HG03571 (cell line): ENCODE results near the gene EIF3F.

ENCODE experiments used
- ATAC-seq: cut with Tn5 transposase; IDR thresholded peaks from one replicate; pipeline ENCODE4 v1.9.1; 2021; ENCODE audit not compliant: unreplicated experiment

Gene EIF3F

GRCh38 chr11:8021920-8022319 lies 34.8 kb downstream of the EIF3F start:
- ATAC-seq, result no peak

GRCh38 chr11:8022876-8023275 lies 35.7 kb downstream of the EIF3F start:
- ATAC-seq, result no peak

- ATAC-seq, result no peak
Observed at GRCh38 chr11:8023831-8024555, 36.9 kb downstream of the EIF3F start.

DNA sequence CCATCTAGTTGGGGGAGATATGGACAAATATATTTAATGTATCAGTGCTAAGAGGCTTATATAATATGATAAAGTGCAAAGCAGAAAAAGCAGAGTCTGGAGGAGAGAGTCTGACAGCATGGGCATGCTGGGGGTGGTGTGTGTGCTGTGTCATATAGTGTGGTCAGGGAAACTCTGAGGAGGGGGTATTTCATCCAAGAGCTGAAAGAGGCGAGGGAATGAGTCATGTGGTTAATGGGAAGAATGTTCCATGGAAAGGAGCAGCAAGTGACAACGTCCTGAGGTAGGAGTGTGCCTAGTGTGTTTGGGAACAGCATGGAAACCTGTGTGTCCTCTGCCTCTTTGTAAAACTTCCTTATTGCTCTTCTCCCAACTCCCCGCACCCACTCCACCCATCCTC lies 38.0 kb downstream of the EIF3F start:
- no peak for ATAC-seq

DNA sequence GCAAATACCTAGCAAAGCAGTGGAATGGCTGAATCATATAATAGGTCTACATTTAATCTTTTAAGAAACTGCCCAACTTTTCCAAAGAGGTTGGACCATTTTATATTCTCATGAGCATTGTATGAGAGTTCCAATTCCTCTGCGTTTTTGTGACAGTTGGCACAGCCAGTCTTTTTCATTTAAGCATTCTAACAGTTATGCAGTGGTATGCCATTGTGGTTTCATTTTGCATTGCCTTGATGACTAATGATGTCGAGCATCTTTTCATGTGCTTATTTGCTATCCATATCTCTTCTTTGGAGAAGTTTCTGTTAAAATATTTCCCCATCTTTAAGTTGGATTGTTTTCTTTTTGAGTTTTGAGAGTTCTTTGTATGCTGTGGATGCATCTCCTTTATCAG lies 38.7 kb downstream of the EIF3F start:
- no peak for ATAC-seq

DNA sequence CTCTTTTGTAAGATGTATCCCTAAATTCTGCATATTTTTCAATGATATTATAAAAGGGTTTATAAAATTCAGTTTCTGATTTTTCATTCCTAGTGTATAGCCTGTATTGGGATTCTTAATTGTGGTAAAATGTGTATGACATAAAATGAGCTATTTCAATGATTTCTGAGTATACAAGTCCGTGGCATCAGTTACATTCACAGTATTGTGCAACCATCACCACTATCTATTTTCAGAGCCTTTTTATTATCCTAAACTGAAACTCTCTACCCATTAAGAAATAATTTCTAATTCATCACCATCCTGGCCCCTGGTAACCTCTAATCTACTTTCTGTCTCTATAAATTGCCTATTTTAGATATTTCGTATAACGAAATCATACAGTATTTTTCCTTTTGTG lies 39.8 kb downstream of the EIF3F start:
- no peak for ATAC-seq

- ATAC-seq, result no peak
Observed at GRCh38 chr11:8028766-8029165, 41.6 kb downstream of the EIF3F start.

GRCh38 chr11:8030526-8031247 lies 43.5 kb downstream of the EIF3F start:
- no peak for ATAC-seq

GRCh38 chr11:8031248-8032115 lies 44.3 kb downstream of the EIF3F start:
- no peak for ATAC-seq

DNA sequence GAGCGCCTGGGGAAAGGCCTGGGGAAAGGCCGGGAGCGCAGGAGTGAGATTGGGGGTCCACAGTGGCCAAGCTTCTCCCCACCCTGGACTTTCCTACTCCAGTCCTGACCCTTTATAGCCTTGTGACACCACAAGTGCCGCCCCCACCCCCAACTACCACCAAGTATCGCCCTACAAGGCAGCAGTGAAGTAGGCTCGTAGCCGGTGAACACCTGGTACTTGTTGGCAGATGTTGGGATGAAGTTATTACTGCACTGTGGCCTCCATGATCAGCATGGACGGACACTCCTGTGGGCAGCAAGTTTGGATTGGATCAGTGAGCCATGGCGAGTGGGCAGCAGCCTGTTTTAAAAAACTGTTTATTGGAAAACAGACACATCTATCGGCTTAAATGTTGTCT lies 45.0 kb downstream of the EIF3F start:
- ATAC-seq, result no peak

GRCh38 chr11:8032576-8033304 lies 45.6 kb downstream of the EIF3F start:
- no peak for ATAC-seq

DNA sequence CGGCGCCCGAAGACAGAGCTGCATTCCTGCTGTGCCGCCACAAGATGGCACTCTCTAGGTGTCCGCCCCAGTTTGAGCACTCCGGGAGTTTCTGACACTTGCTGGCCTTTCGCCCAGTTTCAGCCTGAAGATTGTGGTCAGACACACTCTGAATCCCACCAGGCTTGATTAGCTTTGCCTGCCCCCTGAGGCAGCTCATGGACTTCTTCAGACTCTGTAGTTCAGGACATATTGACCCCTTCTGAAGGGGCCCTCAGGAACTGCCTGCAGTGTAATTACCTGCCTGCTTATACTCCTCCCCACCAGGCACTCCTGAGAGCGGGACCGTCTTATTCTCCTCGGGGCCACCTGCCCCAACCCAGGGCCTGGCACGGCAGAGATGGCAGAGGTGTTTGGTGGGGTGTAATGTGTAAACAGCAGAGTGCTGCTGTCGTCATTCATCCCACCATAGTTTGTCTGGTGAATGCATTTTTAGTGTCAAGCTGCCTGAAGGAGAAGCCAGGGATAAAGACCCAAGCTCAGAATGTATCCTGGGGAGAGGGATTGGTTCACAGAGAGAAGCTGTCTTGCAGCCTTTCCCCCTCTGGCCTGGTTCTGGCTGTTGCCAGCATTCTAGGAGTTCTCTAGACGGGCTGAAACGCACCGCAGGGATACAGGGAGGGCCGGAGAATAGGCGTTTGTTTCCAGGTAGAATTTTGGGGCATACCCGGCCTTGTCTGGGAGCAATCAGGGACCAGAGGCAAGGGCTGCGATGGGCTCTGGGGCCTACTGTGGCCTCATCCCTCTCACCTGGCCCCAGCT lies 46.4 kb downstream of the EIF3F start:
- peak; percentile 60 for ATAC-seq

GRCh38 chr11:8034106-8034585 lies 47.0 kb downstream of the EIF3F start:
- no peak for ATAC-seq

GRCh38 chr11:8034604-8035190 lies 47.6 kb downstream of the EIF3F start:
- ATAC-seq, result no peak

GRCh38 chr11:8035200-8035855 lies 48.2 kb downstream of the EIF3F start:
- ATAC-seq, result no peak

DNA sequence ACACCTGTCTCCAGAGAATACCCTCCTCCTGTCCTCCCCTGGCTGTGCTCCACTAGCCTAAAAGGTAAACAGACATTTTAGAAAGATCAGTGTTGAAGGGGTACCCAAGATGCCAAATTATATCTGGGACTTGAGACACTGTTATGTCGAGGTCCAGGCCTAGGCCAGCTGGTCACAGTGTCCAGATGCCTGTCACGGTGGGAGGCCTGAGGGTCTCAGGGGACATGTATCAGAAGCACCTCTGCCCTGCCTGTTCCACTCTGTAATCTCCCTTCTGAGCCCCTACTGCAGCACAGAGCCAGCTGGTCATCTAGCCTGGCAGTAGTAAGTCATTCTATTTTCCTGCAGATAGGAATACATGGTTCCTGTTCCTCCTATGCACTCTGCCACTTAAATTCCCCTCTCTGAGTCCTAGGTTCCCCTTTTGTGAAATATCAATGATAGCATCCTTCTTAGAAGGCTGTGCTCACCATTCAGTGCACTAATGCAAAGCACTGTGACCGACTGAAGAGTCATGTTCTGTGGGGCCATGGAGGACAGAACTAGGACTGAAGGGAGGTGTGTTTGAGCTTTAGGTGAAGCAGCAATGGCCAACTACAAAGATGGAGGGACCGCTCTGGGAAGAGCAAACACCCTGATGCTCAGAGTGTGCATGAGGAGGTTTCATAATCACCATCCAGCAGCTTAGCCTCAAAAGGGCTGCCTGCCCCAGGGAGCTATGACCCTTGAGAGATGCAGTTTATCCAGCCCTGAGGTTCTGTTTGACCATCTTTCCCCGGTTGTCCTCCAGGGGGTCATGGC lies 49.1 kb downstream of the EIF3F start:
- no peak for ATAC-seq

GRCh38 chr11:8036986-8037385 lies 49.8 kb downstream of the EIF3F start:
- no peak for ATAC-seq

- no peak for ATAC-seq
Observed at GRCh38 chr11:8038393-8038792, 51.3 kb downstream of the EIF3F start.
